ENCODE results near the gene NAV2. TPM values are rescaled to one million over a fixed set of nuclear protein-coding genes. Genes with fewer than 3 reads are reported as not detected.

NAV2 gene
- total RNA-seq, 1 donor from 2014 or later: 10.3 TPM

GRCh38 chr11:19703211-19703610 lies 9.4 kb upstream of the NAV2 start:
- ChIA-PET POLR2A (no interaction called here), CTCF (no interaction called here)
- TF ChIP-seq CTCF (IDR thresholded peaks at IDR 0.05): no peak
- ATAC-seq (ENCODE audit: low read depth) (no peak), DNase-seq (no peak)
- Mint-ChIP-seq H3K27ac (no peak overlapping the region), H3K9me3 (no peaks in the 10 kb centered on the region), H3K27me3 (peaks cover 23% of the 10 kb centered on the region), H3K36me3 (ENCODE audit: low read depth) (no peaks in the 10 kb centered on the region), H3K4me3 (no peak overlapping the region), H3K4me1 (no peaks in the 10 kb centered on the region)
- intact Hi-C loops (cut with micrococcal nuclease): no loop called here

GRCh38 chr11:19704213-19704612 lies 8.4 kb upstream of the NAV2 start:
- Mint-ChIP-seq H3K27ac (no peak overlapping the region), H3K27me3 (peaks cover 19% of the 10 kb centered on the region), H3K9me3 (no peaks in the 10 kb centered on the region), H3K4me3 (no peak overlapping the region), H3K36me3 (ENCODE audit: low read depth) (no peaks in the 10 kb centered on the region), H3K4me1 (no peaks in the 10 kb centered on the region)
- POLR2A ChIA-PET: no interaction called here
- TF ChIP-seq CTCF (IDR thresholded peaks at IDR 0.05): no peak
- DNase-seq (no peak), ATAC-seq (ENCODE audit: low read depth) (no peak)
- CTCF ChIA-PET: no interaction called here
- intact Hi-C loops (cut with micrococcal nuclease): no loop called here

GRCh38 chr11:19705936-19706335 lies 6.7 kb upstream of the NAV2 start:
- no peaks in the 10 kb centered on the region for H3K9me3 Mint-ChIP-seq
- no peaks in the 10 kb centered on the region for H3K4me1 Mint-ChIP-seq
- H3K4me3 Mint-ChIP-seq: no peak overlapping the region
- intact Hi-C loops (cut with micrococcal nuclease): no loop called here
- H3K36me3 Mint-ChIP-seq (ENCODE audit: low read depth): no peaks in the 10 kb centered on the region
- peaks cover 24% of the 10 kb centered on the region for H3K27me3 Mint-ChIP-seq
- ATAC-seq (ENCODE audit: low read depth) (no peak), DNase-seq (no peak)
- CTCF ChIA-PET: no interaction called here
- POLR2A ChIA-PET: no interaction called here
- TF ChIP-seq CTCF (IDR thresholded peaks at IDR 0.05): no peak
- no peak overlapping the region for H3K27ac Mint-ChIP-seq

GRCh38 chr11:19711911-19712280 lies 741 bp upstream of the NAV2 start:
- ChIA-PET CTCF (no interaction called here), POLR2A (interaction anchor here (1.3 kb wide), 1 partner anchor 66 kb away, joined by 3 read pairs; no protein-coding TSS in a partner anchor)
- intact Hi-C loops (cut with micrococcal nuclease): loop anchor here (2.0 kb wide), 1 partner anchor 65 kb away; no protein-coding TSS in a partner anchor
- Mint-ChIP-seq H3K27me3 (peaks cover 34% of the 10 kb centered on the region), H3K36me3 (ENCODE audit: low read depth) (no peaks in the 10 kb centered on the region), H3K4me3 (peak overlapping the region; percentile 87), H3K27ac (no peak overlapping the region), H3K4me1 (peaks cover 25% of the 10 kb centered on the region), H3K9me3 (no peaks in the 10 kb centered on the region)
- DNase-seq: no peak
- no peak for TF ChIP-seq CTCF (IDR thresholded peaks at IDR 0.05)
- ATAC-seq (ENCODE audit: low read depth): no peak

- intact Hi-C loops (cut with micrococcal nuclease): loop anchor here (2.0 kb wide), 2 partner anchors 63 to 597 kb away; partner anchors contain the start of gene ZDHHC13
- H3K4me3 Mint-ChIP-seq: peak overlapping the region; percentile 83
- no peak for DNase-seq
- H3K9me3 Mint-ChIP-seq: no peaks in the 10 kb centered on the region
- H3K4me1 Mint-ChIP-seq: peaks cover 25% of the 10 kb centered on the region
- ChIA-PET POLR2A (no interaction called here), CTCF (no interaction called here)
- H3K36me3 Mint-ChIP-seq (ENCODE audit: low read depth): no peaks in the 10 kb centered on the region
- H3K27ac Mint-ChIP-seq: no peak overlapping the region
- peaks cover 41% of the 10 kb centered on the region for H3K27me3 Mint-ChIP-seq
- ATAC-seq (ENCODE audit: low read depth): peak; percentile 16
- TF ChIP-seq CTCF (IDR thresholded peaks at IDR 0.05): no peak
Observed at GRCh38 chr11:19713196-19714021, 772 bp downstream of the NAV2 start.

Data from activated B cell treated with CpG ODN at 0.5 μM for 24 hours (primary cell).